ENCODE results near the gene ATP11C.

GRCh38 chrX:139949703-139950102, 16.9 kb upstream of the ATP11C start:
- TF ChIP-seq CTCF (IDR thresholded peaks at IDR 0.05; ENCODE audit: low read depth, low read length, poor library complexity, severe bottlenecking) (no peak), EZH2phosphoT487 (IDR thresholded peaks at IDR 0.05; ENCODE audit: borderline replicate concordance, low read length) (no peak)
